GM19455 (cell line): ENCODE data around the gene CCDC51.
"Not testable (repeated sequence)": the region's sequence is repeated elsewhere in the genome, so short reads cannot be mapped to it uniquely, and the experiment has no call there.

Experiments
- ATAC-seq: cut with Tn5 transposase; IDR thresholded peaks from one replicate; pipeline ENCODE4 v1.9.1; 2021; ENCODE audit not compliant: unreplicated experiment

CCDC51 gene

GRCh38 chr3:48466386-48467109 lies 26.6 kb upstream of the CCDC51 start:
- peak; percentile 30 for ATAC-seq

GRCh38 chr3:48465531-48466378 lies 25.8 kb upstream of the CCDC51 start:
- ATAC-seq: peak; percentile 78

- no peak for ATAC-seq
Observed at GRCh38 chr3:48465237-48465530, 25.3 kb upstream of the CCDC51 start.

- no peak for ATAC-seq
Observed at GRCh38 chr3:48464713-48465221, 24.8 kb upstream of the CCDC51 start.

- ATAC-seq: no peak
Observed at GRCh38 chr3:48463703-48464102, 23.8 kb upstream of the CCDC51 start.

GRCh38 chr3:48461767-48462166 lies 21.8 kb upstream of the CCDC51 start:
- ATAC-seq: not testable (repeated sequence)

GRCh38 chr3:48460517-48460902 lies 20.6 kb upstream of the CCDC51 start:
- no peak for ATAC-seq

- no peak for ATAC-seq
Observed at GRCh38 chr3:48459773-48460516, 20.0 kb upstream of the CCDC51 start.

GRCh38 chr3:48459331-48459730 lies 19.4 kb upstream of the CCDC51 start:
- no peak for ATAC-seq

GRCh38 chr3:48456456-48456855 lies 16.5 kb upstream of the CCDC51 start:
- ATAC-seq: no peak

GRCh38 chr3:48451270-48451669 lies 11.4 kb upstream of the CCDC51 start:
- ATAC-seq: no peak

GRCh38 chr3:48446425-48447193 lies 6.7 kb upstream of the CCDC51 start, which contains the start of gene ATRIP:
Gene ATRIP, plus strand, starts transcription at chr3:48446737. Its CDS starts 109 bp downstream, at chr3:48446846.
- ATAC-seq: peak; percentile 90

- no peak for ATAC-seq
Observed at GRCh38 chr3:48446043-48446424, 6.1 kb upstream of the CCDC51 start.

- no peak for ATAC-seq
Observed at GRCh38 chr3:48445277-48445882, 5.5 kb upstream of the CCDC51 start.

GRCh38 chr3:48441940-48442339 lies 2.0 kb upstream of the CCDC51 start:
- ATAC-seq: no peak

GRCh38 chr3:48440590-48440958 lies 655 bp upstream of the CCDC51 start:
- ATAC-seq: no peak

GRCh38 chr3:48437812-48438211 lies 2.1 kb downstream of the CCDC51 start:
- no peak for ATAC-seq

GRCh38 chr3:48436855-48437254 lies 3.1 kb downstream of the CCDC51 start:
- no peak for ATAC-seq

GRCh38 chr3:48436477-48436787 lies 3.5 kb downstream of the CCDC51 start:
- no peak for ATAC-seq

GRCh38 chr3:48435774-48436476 lies 4.0 kb downstream of the CCDC51 start:
- ATAC-seq: no peak
